Panc1 (cell line): ENCODE measurements around the gene ZNF519. TPM values are rescaled to one million over a fixed set of nuclear protein-coding genes. Genes with fewer than 3 reads are reported as not detected.
"Not testable (repeated sequence)": the region's sequence is repeated elsewhere in the genome, so short reads cannot be mapped to it uniquely, and the experiment has no call there.

Experiments
- ATAC-seq: fragments of 200-7000 bp; cut with Tn5 transposase; 2 replicates; pipeline ENCODE4 v1.9.1; 2020; ENCODE audit warnings: mild to moderate bottlenecking, moderate library complexity
- BruUV-seq: library from RNA; stranded (reverse); fragments of 400-500 nt; replicated peaks from 2 replicates; lab custom pipeline; 2021; lab: Mats Ljungman, UMichigan
- CTCF ChIA-PET: fragments of 300-600 bp; sonication (Branson Sonifier 250); formaldehyde crosslinking; loops from one replicate; lab custom pipeline; 2022; ENCODE audit warnings: antibody characterized with exemption; lab: Charles Lee
- POLR2A ChIA-PET: fragments of 300-600 bp; sonication (Branson Sonifier 250); formaldehyde crosslinking; loops from one replicate; lab custom pipeline; 2022; ENCODE audit warnings: antibody characterized with exemption; lab: Charles Lee
- DNase-seq: peaks from one replicate; pipeline ENCODE4 v3.0.0-alpha.2; 2010; ENCODE audit warnings: low read depth, low spot score
- H3K27ac ChIP-seq: 2 replicates; pipeline ENCODE4 v1.5.1; 2011; ENCODE audit warnings: mild to moderate bottlenecking, low read length, inconsistent platforms
- H3K27me3 ChIP-seq: fragments of 200-500 bp; sonication (Bioruptor generic); 2 replicates; pipeline ENCODE4 v1.6.0; 2014; ENCODE audit warnings: low read length, inconsistent platforms; ENCODE audit not compliant: control insufficient read depth, insufficient read depth
- H3K36me3 ChIP-seq: fragments of 200-500 bp; sonication (Bioruptor generic); 2 replicates; pipeline ENCODE4 v1.5.1; 2014; ENCODE audit warnings: inconsistent platforms, mild to moderate bottlenecking, low read length, moderate library complexity; ENCODE audit not compliant: control insufficient read depth, insufficient read depth
- H3K4me1 ChIP-seq: 2 replicates; pipeline ENCODE4 v1.5.1; 2011; ENCODE audit warnings: inconsistent platforms, mild to moderate bottlenecking, low read length, moderate library complexity; ENCODE audit not compliant: control insufficient read depth, insufficient read depth
- H3K4me3 ChIP-seq, 2 experiments: 2 replicates each; pipeline ENCODE4 v1.5.1; 2011 to 2012; ENCODE audit warnings: low read depth in 2 of 2, low read length in 2 of 2, mild to moderate bottlenecking in 2 of 2, inconsistent platforms in 1 of 2, moderate library complexity in 1 of 2
- H3K9me3 ChIP-seq: fragments of 200-500 bp; sonication (Bioruptor generic); 2 replicates; pipeline ENCODE4 v1.5.1; 2014; ENCODE audit warnings: low read depth, mild to moderate bottlenecking, inconsistent platforms, low read length, moderate library complexity; ENCODE audit not compliant: control insufficient read depth, insufficient read depth
- CTCF ChIP-seq: fragments of 450-650 bp; IDR thresholded peaks from 2 replicates; pipeline ENCODE4 v1.5.1; 2017; ENCODE audit warnings: mild to moderate bottlenecking
- POLR2AphosphoS5 ChIP-seq: IDR thresholded peaks from 2 replicates; pipeline ENCODE4 v1.6.1; 2012; ENCODE audit warnings: mild to moderate bottlenecking, low read depth, low read length, moderate library complexity
- REST ChIP-seq, 2 experiments: IDR thresholded peaks; 2 replicates each; pipeline ENCODE4 v1.6.1; 2011 to 2012; ENCODE audit warnings: low read depth in 2 of 2, control low read depth in 1 of 2, low read length in 1 of 2, mild to moderate bottlenecking in 1 of 2, moderate library complexity in 1 of 2; ENCODE audit not compliant: insufficient read depth in 1 of 2
- SIN3A ChIP-seq: IDR thresholded peaks from 2 replicates; pipeline ENCODE4 v1.6.1; 2012; ENCODE audit warnings: low read depth, mild to moderate bottlenecking, low read length, moderate library complexity, borderline replicate concordance; ENCODE audit not compliant: insufficient read depth
- TCF7L2 ChIP-seq: IDR thresholded peaks from 2 replicates; pipeline ENCODE4 v1.6.1; 2011; ENCODE audit warnings: mild to moderate bottlenecking, low read depth, low read length, inconsistent platforms
- in situ Hi-C: cut with HindIII; loops from 2 replicates; pipeline ENCODE4 v1.10.0; 2016; ENCODE audit warnings: low sequenced_read_pairs, low pct_unique_long_range_greater_than_20kb
- intact Hi-C: fragments of 100-400 bp; cut with micrococcal nuclease; formaldehyde crosslinking; loops from one replicate; pipeline ENCODE4 v1.10.0; 2022; ENCODE audit not compliant: unreplicated experiment
- total RNA-seq: library from RNA; stranded (reverse); gene quantifications from one replicate; pipeline ENCODE4 v1.2.1, GENCODE V29; 2021; ENCODE audit not compliant: unreplicated experiment

Gene ZNF519
- total RNA-seq, 1 experiment from 2014 or later, result 7.7 TPM

GRCh38 chr18:14178321-14179196 is 46.3 kb upstream of the ZNF519 start:
- CTCF ChIA-PET, result interaction anchor here (0.6 kb wide), 1 partner anchor 8 kb away, joined by 3 read pairs; no protein-coding TSS in a partner anchor
- H3K4me1 ChIP-seq, H3K27me3 ChIP-seq, BruUV-seq, H3K27ac ChIP-seq, H3K36me3 ChIP-seq, intact Hi-C loops, POLR2A ChIA-PET, H3K9me3 ChIP-seq, in situ Hi-C loops: not testable (repeated sequence)
- DNase-seq (peak; percentile 64), ATAC-seq (peak; percentile 99)
- H3K4me3 ChIP-seq, result peak overlapping the region; percentile 51 to 67
- peak; percentile 89 for TF ChIP-seq CTCF

- in situ Hi-C loops, BruUV-seq, POLR2A ChIA-PET: not testable (repeated sequence)
These were observed 45.5 kb upstream of the ZNF519 start for GRCh38 chr18:14177540-14178320.

GRCh38 chr18:14175404-14175803 is 43.2 kb upstream of the ZNF519 start:
- DNase-seq, H3K36me3 ChIP-seq, intact Hi-C loops, ATAC-seq, H3K4me3 ChIP-seq, BruUV-seq, H3K27ac ChIP-seq, POLR2A ChIA-PET, H3K4me1 ChIP-seq, CTCF ChIA-PET, H3K9me3 ChIP-seq, in situ Hi-C loops, H3K27me3 ChIP-seq: not testable (repeated sequence)

More at GRCh38 chr18:14177540-14178320, 45.5 kb upstream of the ZNF519 start:
- ATAC-seq, intact Hi-C loops, H3K4me1 ChIP-seq, DNase-seq, H3K27me3 ChIP-seq, H3K4me3 ChIP-seq, H3K27ac ChIP-seq, H3K9me3 ChIP-seq, H3K36me3 ChIP-seq: not testable (repeated sequence)
- CTCF ChIA-PET, result interaction anchor here (0.6 kb wide), 1 partner anchor 7 kb away, joined by 3 read pairs; no protein-coding TSS in a partner anchor

GRCh38 chr18:14174706-14175085 is 42.5 kb upstream of the ZNF519 start:
- TF ChIP-seq TCF7L2 (no peak), CTCF (no peak), SIN3A (no peak), POLR2AphosphoS5 (no peak), REST (IDR thresholded peaks at IDR 0.05; ENCODE audit: insufficient read depth in 1 of 2, low read depth in 2 of 2, low read length in 1 of 2) (no peak)
- ChIA-PET POLR2A (no interaction called here), CTCF (no interaction called here)
- no TSS peak for BruUV-seq
- DNase-seq, result no peak
- Histone ChIP-seq H3K27me3 (no peaks in the 10 kb centered on the region), H3K27ac (no peak overlapping the region), H3K36me3 (no peaks in the 10 kb centered on the region), H3K9me3 (no peaks in the 10 kb centered on the region), H3K4me3 (no peak overlapping the region), H3K4me1 (no peaks in the 10 kb centered on the region)
- intact Hi-C loops, result no loop called here
- in situ Hi-C loops, result no loop called here
- ATAC-seq, result no peak
